Measurements from ENCODE around the gene FOXL2.

The FOXL2 gene

DNA sequence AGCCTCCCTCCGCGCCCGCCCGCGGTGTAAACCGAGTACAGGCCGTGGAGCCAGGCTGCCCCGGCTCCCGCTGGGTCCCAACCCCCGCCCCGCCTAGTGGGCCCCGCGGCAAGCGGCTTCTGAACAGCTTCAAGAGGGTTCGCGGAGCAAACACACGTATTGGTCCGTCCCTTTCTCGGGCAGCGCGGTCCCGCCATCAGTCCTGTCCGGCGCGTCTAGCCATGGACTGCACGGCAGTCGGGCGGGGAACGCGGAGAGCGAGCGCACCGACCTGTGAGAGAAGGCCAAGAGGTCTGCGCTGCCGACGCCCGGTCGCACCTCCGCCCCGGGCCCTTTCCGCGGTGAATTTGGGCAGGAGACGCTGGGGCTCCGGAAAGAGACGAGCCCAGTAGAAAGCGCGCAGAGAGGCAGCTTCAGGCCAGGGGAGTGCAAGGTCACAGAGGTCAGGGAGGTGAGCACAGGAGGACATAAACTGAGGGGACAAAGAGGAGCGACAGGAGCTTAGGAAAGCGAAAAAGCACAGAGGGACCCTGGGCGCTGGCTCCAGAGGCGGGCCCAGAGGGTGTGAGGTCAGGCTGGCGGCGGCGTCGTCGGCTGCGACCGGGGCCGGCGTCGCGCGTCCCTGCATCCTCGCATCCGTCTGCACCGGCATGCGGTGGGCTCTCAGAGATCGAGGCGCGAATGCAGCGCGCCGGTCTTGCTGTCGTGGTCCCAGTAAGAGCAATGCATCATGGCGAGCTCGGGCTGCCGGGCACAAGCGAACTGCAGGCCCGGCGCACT is 1.8 kb downstream of the FOXL2 start:
- no peak for DNase-seq

DNA sequence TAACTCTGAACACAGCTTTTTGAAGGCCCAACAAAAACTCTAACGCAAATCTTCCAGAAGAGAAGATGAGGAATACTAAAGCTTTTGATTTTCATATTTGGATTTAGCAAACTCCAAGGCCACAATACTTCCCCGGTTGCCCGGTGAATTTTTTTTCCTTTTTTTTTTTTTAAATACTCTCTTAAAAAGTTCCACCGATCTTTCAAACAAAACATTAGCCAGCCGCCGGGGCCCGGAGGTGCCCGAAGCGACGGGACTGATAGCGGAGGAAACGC is 2.3 kb downstream of the FOXL2 start:
- no peak for DNase-seq

DNA sequence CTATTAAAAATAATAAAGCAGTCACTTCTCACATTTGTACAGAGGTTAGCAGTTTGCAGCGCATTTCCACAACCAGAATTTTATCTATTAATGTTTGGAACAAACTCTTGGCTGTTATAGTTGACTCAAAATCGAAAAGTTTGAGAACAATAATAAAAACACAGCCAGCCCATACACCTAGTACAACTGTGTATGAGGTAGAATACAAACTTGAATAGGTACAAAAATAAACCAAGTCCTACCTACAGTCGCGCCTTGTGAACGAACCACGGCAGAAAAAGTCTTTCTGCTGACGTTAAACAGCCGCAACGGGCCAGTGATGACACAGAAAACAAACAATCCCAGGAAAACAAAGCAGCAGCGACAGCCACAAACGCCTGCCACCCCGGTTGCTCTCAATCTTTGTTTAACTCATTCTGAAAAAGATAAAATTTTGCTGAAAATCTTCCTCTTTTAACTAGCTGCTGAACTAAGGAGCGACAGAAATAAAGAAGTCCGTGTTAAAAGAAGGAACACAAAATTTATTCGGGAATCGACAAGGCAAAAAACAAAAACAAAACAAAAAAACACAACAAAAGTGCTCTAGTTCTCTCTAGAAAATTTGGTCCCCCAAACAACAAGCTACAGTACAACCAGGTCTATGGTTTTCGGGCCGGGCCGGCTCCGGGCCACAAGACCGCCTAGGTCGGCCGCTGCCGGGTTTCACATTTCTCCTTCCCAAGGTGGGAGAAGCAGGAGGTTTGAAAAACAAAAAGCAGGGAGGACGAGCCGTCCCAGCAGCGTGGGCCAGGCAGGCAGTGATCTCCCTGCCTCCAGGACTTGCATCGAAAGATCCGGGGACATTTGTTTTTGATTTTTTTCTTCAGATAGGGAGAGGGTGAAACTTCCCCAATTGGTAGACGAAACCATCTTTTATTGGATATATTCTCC is 2.9 kb downstream of the FOXL2 start:
- DNase-seq = no peak

DNA sequence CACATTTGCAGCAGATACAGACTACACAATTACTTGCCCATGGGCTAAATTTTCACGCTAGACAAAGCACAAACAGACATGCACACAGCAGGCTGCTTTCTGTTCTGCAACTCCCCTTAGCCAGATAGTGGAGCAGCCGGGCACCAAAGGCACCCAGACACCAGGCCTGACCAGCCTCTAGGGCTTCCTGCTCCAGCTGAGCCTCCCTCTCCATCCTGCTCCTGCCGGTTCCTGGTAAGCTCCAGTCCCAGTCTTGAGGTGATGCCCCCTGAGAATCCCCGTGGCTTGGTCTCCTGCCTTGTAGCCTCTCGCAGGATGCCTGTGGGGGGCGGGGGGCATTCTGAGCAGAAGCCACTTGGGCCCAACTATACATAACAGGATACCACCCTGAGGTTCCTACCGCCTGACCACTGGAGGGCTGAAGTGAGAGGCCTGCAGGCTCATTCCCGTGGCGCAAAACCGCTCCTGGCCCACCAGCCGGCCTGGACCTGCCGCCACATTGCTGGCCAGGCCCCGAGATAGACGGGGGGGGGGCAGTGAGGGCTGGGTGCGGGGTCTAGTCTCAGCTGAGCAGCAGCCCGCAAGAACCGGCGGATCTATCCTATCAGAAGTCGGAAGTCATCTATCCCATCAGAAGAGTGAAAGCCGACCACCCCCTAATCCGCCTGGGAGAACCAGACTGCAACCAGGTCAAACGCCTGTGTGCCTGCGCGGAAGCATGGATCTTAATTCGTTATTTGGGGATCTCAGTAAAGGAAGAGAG is 3.9 kb downstream of the FOXL2 start:
- DNase-seq = no peak

DNA sequence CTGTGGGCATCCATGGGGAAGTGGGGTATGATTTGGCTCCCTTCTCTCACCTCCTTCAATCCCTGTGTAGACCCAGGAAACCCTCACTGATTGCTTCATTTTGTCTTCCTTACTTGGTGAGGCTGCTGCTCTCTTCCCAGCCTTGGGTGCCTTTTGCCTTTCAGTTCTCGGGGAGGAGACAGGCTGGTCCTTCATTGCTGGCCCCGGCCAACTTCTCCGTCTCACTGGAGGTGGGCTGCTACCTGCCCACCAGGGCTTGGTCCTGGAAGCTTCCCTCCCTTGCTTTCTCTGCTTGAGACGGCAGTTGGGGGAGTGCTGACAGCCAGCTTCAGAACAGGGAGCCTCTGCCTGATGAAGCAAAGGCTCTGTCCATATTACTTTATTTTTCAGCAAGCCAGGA is 4.7 kb downstream of the FOXL2 start:
- DNase-seq = no peak

DNA sequence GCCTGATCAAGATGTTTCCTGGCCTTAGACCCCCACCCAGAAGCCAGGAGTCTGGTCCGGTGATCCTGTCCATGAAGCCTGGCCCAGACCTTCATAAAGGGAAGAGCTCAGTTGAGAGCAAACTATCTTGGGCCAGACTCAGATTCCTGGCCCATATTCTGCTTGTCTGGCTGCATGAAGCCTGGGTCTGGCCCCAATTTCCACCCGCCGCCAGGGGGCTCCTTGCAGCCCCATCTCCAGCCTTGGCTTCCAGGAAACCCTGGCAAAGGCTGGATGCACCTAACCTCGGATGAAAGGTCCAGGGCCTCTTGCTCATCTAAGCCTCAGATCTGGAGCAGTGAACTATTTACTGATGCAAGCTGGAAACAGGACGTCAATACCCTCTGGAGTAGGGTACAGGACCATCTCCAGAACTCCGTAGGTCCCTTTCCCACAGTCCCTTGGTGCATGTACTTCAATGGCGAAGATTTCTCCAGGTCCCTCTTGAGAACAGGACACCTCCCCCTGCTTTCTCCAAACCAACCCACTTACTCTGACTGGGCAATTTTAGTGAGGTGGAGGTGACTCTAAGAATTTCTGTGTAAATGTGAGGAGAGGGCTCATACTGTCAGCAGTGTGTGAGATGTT is 5.6 kb downstream of the FOXL2 start:
- no peak for DNase-seq

DNA sequence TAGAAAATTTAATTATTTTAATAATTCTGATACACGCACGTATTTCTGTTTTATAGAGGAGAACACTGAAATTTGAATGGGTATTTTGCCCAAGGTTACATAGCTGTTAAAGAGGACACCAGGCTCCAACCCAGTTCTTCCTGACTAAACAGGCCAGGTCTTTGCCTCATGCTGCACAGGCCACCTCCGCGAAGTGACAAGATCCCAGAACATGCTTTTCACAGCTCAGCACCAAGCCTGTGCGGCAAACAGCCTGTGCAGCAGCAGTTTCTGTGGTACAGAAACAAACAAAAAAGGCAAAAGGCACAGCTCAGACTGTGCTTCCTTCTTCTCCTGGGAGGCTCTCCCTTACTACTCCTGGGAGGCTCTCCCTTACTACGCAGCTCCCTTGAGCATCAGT is 6.5 kb downstream of the FOXL2 start:
- no peak for DNase-seq

DNA sequence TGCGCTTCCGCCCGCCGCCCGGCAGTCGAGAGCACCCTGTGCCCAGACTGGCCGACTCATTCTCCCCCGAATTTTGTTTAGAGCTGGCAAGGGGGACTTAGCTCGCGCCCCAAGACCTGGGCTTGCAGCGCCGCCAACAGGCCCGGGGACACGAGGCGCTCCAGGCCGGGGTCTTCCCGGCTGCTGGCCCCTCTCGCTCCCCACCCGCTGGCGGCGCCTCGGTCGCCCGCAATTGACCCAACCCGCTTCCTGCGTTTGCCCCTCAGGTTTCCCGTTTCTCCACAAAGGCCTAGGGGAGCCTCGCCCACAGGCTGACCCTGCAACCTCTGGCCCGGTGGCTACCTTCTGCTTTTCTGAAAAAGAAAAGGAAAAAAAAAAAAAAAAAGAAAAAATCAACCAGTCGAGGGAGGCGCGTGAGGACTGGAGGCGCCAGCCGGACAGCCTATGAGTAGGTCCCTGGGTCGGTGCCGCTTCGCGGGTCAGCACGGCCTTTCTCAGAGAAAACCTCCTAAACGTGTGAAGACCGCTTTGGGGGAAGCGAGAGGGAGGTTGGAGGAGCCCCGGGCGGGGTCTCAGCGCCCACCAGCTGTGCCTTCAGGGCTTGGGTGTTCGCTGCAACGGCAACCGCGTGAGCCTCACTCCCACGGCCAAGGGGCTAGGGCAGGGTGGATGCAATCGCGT is 7.2 kb downstream of the FOXL2 start:
- DNase-seq = no peak

DNA sequence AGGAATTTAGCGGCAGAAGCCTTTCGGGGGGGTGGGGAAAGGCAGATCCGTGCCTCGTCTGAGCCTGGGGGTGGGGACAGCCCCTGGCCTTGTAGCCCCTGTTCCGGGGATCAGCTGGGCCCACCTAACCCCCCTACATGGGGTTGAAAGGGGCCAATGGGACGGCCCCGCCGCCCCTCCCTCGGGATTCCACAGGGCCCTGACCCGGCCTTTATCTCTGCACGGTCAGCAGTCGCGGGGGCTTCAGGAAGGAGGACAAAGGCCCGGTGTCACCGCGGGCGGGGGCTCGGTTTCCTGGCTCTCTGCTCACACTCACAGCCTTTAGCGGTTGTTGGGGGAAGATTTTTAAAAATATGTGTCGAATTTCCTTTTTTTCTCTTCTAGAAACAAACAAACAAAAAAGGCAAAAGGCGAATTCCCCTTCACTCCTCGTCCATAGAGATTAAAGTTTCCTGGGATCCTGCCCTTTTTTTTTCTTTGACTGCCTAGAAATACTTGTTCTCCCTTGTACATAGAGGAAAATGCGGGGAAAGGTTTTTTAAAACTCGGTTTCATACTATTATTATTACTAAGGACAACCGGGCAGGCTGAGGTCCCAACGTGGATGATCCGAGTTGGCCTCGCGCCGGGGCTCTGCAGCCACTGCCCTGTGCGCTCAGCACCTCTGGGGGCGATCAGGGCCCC is 7.9 kb downstream of the FOXL2 start:
- DNase-seq = no peak

DNA sequence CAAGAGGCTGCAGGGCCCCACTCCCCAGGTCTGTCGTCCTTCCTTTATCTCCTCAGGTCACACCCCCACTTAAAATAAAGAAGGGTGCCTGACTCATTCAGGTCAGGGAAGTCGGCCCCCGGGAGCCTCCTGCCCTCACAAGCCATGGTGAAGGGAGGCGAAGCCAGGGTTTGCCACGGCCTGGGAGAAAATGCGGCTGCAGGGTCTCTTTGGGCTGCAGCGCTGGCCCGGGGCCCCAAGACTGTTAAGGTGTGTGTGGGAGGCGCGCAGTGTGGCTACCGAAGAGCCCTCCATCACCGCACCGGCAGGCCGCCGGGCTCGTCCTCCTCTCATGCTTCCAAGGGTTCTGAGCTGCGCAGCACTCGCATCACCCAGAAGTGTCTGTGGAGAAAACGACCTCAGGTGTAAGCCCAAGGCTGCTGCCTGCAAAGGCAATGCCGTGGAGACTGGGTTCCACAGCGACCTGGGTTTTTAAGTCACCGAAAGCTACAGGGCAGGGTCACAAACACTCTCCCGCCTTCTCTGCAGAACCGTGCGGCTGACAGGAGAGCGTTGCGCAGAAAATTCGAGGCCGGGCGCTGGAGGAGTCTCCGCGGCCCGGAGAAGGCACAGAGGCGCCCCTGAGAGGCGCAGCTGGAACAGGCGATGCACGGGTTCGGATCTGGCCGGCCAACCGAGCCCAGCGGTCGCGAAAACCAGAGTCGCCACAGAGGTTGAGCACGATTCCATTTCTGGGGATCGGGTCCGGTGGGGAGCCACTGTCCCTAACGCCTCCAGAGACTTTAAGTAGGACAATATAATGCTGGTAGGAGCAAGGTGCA is 8.7 kb downstream of the FOXL2 start:
- no peak for DNase-seq

DNA sequence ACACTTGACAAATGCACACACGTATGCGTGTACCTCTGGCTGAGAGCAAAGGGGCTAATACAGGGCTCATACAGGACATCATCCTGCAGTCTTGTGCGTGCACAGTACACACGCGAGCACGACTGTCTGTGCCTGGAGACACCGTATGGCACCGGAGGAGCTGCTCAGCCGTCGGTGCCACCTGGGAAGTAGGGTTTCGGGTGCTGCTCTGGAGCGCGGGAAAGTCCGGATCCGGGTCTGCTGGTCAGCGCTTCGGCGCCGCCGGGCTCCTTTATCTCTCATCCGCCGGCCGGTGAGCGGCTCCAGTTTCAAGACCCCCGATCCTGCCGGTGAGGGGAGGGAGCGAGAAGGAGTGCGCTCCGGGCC is 9.3 kb downstream of the FOXL2 start:
- DNase-seq = no peak

DNA sequence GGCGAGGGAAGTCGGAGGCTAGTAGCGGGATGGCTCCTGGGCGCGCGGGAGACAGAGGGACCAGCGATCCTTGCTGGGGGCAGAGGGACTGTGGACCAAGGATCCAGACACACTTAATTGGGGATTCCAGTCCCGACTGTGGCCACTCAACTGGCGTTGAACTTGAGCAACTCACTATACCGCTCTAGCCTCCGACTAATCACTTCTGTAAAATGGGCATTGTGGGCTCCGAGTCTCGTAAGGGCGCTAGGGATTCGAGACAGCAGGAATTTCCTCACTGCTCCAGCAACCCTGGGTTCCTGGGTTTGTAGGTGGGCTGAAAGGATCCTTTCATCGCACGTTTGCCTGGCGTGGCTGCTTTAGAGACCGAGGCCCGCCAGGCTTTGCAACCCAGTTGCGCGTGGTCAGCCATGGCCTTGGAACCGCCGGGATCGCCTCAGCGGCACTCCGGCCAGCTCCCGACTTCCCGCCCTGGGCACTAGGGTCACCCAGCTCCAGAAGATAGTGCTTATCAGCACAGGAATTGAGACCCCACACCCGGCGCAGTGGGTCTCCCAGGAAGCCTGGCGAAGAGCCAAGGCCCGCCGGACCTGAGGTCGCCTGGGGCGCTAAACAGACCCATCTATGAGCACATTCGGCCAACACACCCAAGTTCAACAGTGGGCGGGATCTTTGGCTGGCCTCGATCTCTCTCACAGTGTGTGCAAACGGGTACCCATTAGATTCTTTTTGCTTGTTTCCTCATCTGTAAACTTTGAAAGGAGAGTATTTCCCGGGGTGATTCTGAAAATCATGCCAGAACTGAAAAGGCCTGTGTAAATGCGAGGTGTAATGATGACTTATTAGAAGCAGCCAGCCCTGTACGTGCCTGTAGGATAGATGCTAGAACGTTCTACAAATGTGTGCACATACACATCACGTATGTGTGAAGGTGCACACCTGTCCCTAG is 9.9 kb downstream of the FOXL2 start:
- no peak for DNase-seq

DNA sequence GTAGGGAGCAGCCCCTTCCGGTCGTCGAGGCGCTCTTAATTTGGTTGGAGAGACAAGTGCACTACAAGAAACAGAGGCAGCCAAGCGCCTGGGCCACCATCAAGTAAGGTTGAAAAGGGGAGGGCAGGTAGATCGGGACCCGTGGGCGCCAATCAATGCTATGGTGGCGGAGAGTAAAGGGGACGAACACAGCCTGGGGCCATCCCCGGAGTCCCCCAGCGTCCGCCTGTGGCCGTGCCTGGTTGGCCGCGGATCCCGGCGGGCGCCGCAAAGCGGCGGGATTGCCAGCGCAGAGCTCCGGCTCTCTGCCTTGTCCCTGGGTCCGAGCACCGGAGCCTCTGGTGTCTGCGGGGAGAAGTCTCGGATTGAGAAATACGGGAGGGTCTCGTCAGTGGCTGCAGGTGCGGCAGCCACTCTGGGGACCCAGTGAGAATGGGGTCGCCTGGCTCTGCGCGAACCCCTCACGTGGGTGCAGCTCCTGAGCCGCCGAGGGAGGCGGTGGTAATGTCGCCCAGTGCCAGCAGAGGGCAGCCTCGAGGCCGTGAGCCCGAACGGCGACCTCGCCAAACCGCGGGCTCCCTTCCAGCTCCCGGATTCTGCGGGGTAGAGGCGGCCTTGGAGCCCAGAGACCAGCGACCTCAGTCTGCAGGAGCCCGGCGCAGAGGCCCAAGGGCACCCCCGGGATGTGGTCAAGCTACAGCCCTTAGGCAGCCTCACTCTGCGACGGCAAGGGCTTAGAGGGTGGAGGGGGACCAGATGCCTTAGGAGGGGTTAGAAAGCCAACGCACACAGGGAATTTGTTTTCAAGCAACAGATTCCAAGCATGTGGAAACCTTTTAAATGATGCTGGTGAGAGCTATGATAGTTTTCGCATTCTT is 10.8 kb downstream of the FOXL2 start:
- peak; percentile 70 for DNase-seq

DNA sequence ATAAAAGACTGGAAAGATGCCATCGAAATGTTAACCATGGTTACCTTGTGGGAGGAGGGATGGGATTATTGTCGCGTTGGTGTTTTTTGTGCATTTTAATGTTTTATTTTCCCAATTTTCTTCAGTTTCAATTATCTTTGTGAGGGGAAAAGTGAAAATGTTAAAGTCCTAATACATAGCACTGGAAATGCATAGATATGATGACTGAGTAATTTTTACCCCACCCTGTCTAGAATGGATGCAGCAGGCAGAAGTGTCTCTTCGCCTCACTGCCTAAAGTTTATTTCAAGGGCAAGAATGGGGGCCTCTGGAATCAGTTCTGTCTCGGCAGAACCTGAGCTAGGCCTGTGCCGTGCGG is 11.5 kb downstream of the FOXL2 start:
- DNase-seq = no peak

DNA sequence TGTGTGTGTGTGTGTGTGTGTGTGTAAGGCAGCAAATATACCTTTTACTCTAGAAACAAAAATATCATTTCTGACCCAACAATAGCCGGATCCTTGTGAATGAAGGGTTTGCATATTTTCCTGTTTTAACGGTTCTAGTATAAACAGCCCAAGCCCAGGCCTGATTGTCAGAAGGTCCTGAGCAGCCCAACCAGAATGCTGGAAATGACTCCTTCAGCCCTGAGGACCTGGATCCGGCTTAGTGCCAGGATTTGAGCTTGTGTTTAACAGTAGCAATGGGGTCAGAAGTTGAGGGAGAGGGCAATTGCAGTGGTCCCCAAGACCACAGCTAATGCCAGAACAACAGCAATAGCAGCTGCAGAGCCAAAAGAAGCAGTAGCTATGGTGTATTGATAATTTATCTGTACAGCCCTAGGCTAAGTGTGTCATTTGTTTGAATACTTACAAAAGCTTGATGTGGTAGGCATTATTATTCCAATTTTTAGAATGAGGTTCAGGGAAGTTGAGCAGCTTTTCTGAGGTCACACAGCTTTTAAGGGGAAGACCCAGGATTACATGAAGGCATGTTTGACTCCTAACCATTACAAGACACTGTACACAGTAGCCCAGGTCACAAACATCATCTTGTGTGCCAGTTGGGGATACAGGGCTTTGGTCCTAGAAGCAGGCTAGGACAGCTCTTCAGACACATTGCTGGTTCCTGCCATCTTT is 12.8 kb downstream of the FOXL2 start:
- DNase-seq = no peak

DNA sequence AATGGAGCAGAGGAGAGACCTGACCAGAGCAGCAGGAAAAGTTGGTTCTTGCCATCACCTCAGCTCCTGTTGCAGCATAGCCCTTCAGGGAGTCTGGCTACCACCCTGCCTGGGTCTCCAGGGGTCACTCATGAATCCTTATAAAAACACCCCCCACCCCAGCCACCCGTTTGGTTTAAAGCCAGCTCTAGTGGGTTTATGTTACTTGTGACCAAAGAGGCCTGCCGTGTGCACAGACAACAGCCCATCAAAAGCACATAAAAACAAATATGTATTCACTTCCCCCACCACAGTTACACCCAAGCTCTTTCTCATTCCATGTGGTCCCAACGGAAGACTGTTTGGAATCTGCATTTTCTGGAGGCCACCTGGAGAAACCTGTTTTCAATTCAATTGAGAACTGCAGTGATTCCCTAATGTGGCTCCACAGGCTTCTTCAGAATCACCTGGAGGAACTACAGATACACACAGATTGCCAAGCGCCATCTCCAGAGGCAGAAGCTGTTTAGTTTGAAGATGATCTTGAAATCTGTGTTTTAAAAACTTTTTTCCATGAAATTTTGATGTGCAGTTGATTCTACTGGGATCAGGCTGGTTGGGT is 13.8 kb downstream of the FOXL2 start:
- no peak for DNase-seq

DNA sequence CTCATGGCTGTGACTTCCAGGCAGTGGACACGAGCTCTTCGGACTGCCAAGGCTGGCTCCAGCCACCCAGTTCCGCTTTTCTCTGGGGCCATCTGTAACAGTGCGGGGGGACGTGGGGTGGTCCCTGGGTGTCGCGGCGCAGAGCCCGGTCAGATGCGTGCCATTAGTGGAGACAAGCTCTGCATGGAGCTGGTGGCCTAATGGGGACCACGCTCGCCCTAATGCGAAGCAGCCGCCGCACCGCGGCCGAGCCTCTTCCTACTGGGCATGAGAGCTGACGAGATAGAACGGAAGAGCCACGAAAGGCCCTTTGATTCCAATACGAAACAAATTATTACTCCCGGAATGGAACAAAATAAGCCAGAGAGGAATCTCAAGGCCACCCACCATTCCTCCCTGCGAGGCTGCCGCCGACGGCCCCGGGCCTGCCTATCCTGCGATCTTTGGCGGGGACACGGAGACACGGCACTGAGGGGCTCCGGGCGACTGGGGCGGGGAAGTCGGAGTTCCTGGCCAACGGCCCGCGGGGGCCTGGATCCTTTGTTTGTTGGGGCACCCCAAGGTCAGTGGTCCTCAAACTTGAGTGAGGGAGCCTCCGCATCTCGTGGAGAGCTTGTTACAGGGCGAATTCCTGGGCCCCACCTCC is 18.1 kb downstream of the FOXL2 start:
- DNase-seq = no peak

Data from CD4-positive, alpha-beta T cell treated with Interleukin-10 for 1 hour (primary cell).